Left ventricle myocardium inferior (tissue), 1 donor: ENCODE data around the gene TOP1. TPM values are rescaled to one million over a fixed set of nuclear protein-coding genes. Genes with fewer than 3 reads are reported as not detected.

Source experiments
- DNase-seq: peaks from one replicate; pipeline ENCODE4 v3.0.0-alpha.2; 2020
- H3K27ac ChIP-seq: fragments of 200-600 bp; replicated peaks from 2 replicates; pipeline ENCODE4 v1.8.0; 2021
- H3K27me3 ChIP-seq: fragments of 200-600 bp; 2 replicates; pipeline ENCODE4 v1.8.0; 2021; ENCODE audit warnings: low read depth
- H3K36me3 ChIP-seq: fragments of 200-600 bp; 2 replicates; pipeline ENCODE4 v1.8.0; 2021
- H3K4me1 ChIP-seq: fragments of 200-600 bp; 2 replicates; pipeline ENCODE4 v1.8.0; 2021
- H3K4me3 ChIP-seq: fragments of 200-600 bp; 2 replicates; pipeline ENCODE4 v1.8.0; 2021; ENCODE audit warnings: mild to moderate bottlenecking, moderate library complexity
- H3K9me3 ChIP-seq: fragments of 200-600 bp; replicated peaks from 2 replicates; pipeline ENCODE4 v1.8.0; 2021
- intact Hi-C: fragments of 100-400 bp; cut with micrococcal nuclease; formaldehyde crosslinking; loops from one replicate; pipeline ENCODE4 v1.11.0; 2022
- total RNA-seq: library from RNA; stranded (reverse); fragmentation: NEBNext Ultra II Directional; extraction: Animal tissue kit (Norgen Biotek cat#: 25700); gene quantifications from one replicate; pipeline ENCODE4 v1.2.1, GENCODE V29; 2021
- TF ChIP-seq, protein P1 (sequence below): fragments of 200-600 bp; IDR thresholded peaks from 2 replicates; pipeline ENCODE4 v1.8.0; 2021; ENCODE audit warnings: antibody characterized with exemption, mild to moderate bottlenecking, borderline replicate concordance
- donor health status: DM: no; HTN: yes; CAD: no; lungs with severe emphysema.

The TOP1 gene
- total RNA-seq, 1 donor from 2014 or later = 23.9 TPM

DNA sequence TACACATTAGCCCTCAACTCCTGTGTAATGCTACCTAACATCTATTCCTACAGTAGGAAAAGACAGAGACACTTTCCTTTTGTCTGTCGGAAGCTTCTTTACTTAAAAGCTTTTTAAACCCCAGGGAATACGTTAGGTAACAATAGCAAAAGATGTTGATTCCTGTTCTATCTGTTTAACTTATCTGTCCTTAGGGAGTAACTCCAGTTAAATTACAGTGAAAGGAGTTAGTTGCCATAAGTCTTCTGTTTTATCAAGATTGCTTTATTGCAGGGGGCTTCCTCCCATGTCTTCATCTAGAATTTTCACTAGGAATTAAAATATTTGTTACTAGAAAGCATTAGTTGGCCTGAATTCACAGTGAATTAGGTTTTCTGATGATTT, 26.2 kb downstream of the TOP1 start:
- Histone ChIP-seq H3K4me3 (no peak overlapping the region), H3K4me1 (peaks cover 96% of the 10 kb centered on the region), H3K9me3 (no peaks in the 10 kb centered on the region), H3K27me3 (no peaks in the 10 kb centered on the region), H3K36me3 (no peaks in the 10 kb centered on the region), H3K27ac (no peak overlapping the region)
- intact Hi-C loops = no loop called here
- DNase-seq = no peak
- TF ChIP-seq, protein P1, sequence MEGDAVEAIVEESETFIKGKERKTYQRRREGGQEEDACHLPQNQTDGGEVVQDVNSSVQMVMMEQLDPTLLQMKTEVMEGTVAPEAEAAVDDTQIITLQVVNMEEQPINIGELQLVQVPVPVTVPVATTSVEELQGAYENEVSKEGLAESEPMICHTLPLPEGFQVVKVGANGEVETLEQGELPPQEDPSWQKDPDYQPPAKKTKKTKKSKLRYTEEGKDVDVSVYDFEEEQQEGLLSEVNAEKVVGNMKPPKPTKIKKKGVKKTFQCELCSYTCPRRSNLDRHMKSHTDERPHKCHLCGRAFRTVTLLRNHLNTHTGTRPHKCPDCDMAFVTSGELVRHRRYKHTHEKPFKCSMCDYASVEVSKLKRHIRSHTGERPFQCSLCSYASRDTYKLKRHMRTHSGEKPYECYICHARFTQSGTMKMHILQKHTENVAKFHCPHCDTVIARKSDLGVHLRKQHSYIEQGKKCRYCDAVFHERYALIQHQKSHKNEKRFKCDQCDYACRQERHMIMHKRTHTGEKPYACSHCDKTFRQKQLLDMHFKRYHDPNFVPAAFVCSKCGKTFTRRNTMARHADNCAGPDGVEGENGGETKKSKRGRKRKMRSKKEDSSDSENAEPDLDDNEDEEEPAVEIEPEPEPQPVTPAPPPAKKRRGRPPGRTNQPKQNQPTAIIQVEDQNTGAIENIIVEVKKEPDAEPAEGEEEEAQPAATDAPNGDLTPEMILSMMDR = no peak

GRCh38 chr20:41055679-41056078, 27.1 kb downstream of the TOP1 start:
- intact Hi-C loops = no loop called here
- Histone ChIP-seq H3K4me1 (peaks cover 88% of the 10 kb centered on the region), H3K27ac (no peak overlapping the region), H3K9me3 (no peaks in the 10 kb centered on the region), H3K4me3 (no peak overlapping the region), H3K36me3 (no peaks in the 10 kb centered on the region), H3K27me3 (no peaks in the 10 kb centered on the region)
- DNase-seq = no peak
- TF ChIP-seq, protein P1 = no peak

GRCh38 chr20:41057999-41058673, 29.5 kb downstream of the TOP1 start:
- Histone ChIP-seq H3K9me3 (no peaks in the 10 kb centered on the region), H3K27ac (peak overlapping the region; percentile 28), H3K36me3 (peaks cover 19% of the 10 kb centered on the region), H3K4me1 (peaks cover 66% of the 10 kb centered on the region), H3K27me3 (no peaks in the 10 kb centered on the region), H3K4me3 (no peak overlapping the region)
- TF ChIP-seq, protein P1 = no peak
- no peak for DNase-seq
- intact Hi-C loops = no loop called here

- Histone ChIP-seq H3K27me3 (no peaks in the 10 kb centered on the region), H3K27ac (peak overlapping the region; percentile 28), H3K4me3 (no peak overlapping the region), H3K9me3 (no peaks in the 10 kb centered on the region), H3K36me3 (peaks cover 26% of the 10 kb centered on the region), H3K4me1 (peaks cover 59% of the 10 kb centered on the region)
- no peak for DNase-seq
- intact Hi-C loops = no loop called here
- TF ChIP-seq, protein P1 = no peak
Observed at GRCh38 chr20:41058674-41059635, 30.3 kb downstream of the TOP1 start.

- Histone ChIP-seq H3K27me3 (no peaks in the 10 kb centered on the region), H3K9me3 (no peaks in the 10 kb centered on the region), H3K4me3 (no peak overlapping the region), H3K4me1 (peaks cover 41% of the 10 kb centered on the region), H3K36me3 (peaks cover 30% of the 10 kb centered on the region), H3K27ac (no peak overlapping the region)
- DNase-seq = no peak
- TF ChIP-seq, protein P1 = no peak
- intact Hi-C loops = no loop called here
Observed at GRCh38 chr20:41061155-41061554, 32.5 kb downstream of the TOP1 start.
